SK-N-SH (cell line): Measurements from ENCODE around the gene CIT.

Experiments
- POLR2AphosphoS5 ChIP-seq: IDR thresholded peaks from 2 replicates; pipeline ENCODE4 v1.6.1; 2012; ENCODE audit warnings: low read depth, low read length
- TF ChIP-seq, protein P1 (sequence below): IDR thresholded peaks from 2 replicates; pipeline ENCODE4 v1.6.1; 2012; ENCODE audit warnings: mild to moderate bottlenecking, low read depth, low read length, moderate library complexity
- TF ChIP-seq, protein P2 (sequence below): fragments of 200-600 bp; sonication (generic); IDR thresholded peaks from 2 replicates; pipeline ENCODE4 v1.6.1; 2017; ENCODE audit warnings: antibody characterized with exemption, mild to moderate bottlenecking, moderate library complexity

DNA sequence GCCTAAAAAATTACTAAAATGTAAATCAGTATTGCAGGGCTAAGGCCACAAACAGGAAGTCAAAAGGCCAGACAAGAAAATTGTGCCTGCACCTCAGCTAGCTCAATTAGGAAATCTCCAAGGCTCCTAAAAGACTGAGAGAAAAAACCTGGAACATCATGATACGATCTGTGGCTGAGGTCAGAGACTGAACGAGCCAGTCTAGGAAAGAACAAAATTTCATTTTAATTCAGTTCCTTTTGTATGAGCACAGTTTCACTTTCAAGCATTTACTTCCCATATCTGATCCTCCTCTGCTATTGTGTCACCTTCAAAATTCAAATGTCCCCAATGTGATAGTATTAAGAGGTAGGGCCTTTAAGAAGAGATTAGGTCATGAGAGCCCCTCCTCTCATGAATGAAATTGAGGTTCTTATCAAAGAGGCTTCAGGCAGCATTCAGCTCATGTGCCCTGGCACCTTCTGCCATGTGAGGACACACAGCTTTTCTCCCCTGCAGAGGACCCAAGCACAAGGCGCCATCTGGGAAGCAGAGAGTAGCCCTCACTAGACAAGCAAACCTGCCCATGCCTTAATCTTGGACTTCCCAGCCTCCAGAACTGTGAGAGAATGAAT, 194.4 kb downstream of the CIT start:
- TF ChIP-seq, protein P1, sequence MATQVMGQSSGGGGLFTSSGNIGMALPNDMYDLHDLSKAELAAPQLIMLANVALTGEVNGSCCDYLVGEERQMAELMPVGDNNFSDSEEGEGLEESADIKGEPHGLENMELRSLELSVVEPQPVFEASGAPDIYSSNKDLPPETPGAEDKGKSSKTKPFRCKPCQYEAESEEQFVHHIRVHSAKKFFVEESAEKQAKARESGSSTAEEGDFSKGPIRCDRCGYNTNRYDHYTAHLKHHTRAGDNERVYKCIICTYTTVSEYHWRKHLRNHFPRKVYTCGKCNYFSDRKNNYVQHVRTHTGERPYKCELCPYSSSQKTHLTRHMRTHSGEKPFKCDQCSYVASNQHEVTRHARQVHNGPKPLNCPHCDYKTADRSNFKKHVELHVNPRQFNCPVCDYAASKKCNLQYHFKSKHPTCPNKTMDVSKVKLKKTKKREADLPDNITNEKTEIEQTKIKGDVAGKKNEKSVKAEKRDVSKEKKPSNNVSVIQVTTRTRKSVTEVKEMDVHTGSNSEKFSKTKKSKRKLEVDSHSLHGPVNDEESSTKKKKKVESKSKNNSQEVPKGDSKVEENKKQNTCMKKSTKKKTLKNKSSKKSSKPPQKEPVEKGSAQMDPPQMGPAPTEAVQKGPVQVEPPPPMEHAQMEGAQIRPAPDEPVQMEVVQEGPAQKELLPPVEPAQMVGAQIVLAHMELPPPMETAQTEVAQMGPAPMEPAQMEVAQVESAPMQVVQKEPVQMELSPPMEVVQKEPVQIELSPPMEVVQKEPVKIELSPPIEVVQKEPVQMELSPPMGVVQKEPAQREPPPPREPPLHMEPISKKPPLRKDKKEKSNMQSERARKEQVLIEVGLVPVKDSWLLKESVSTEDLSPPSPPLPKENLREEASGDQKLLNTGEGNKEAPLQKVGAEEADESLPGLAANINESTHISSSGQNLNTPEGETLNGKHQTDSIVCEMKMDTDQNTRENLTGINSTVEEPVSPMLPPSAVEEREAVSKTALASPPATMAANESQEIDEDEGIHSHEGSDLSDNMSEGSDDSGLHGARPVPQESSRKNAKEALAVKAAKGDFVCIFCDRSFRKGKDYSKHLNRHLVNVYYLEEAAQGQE = no peak
- no peak for TF ChIP-seq POLR2AphosphoS5
- TF ChIP-seq, protein P2, sequence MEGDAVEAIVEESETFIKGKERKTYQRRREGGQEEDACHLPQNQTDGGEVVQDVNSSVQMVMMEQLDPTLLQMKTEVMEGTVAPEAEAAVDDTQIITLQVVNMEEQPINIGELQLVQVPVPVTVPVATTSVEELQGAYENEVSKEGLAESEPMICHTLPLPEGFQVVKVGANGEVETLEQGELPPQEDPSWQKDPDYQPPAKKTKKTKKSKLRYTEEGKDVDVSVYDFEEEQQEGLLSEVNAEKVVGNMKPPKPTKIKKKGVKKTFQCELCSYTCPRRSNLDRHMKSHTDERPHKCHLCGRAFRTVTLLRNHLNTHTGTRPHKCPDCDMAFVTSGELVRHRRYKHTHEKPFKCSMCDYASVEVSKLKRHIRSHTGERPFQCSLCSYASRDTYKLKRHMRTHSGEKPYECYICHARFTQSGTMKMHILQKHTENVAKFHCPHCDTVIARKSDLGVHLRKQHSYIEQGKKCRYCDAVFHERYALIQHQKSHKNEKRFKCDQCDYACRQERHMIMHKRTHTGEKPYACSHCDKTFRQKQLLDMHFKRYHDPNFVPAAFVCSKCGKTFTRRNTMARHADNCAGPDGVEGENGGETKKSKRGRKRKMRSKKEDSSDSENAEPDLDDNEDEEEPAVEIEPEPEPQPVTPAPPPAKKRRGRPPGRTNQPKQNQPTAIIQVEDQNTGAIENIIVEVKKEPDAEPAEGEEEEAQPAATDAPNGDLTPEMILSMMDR = no peak
